ENCODE measurements around the gene SLC35F1.
A peak's percentile ranks its signal among the peaks of the same experiment; 100 is the strongest.

The SLC35F1 gene

GRCh38 chr6:118309337-118310093 lies 402.5 kb downstream of the SLC35F1 start:
- TF ChIP-seq, protein P1, sequence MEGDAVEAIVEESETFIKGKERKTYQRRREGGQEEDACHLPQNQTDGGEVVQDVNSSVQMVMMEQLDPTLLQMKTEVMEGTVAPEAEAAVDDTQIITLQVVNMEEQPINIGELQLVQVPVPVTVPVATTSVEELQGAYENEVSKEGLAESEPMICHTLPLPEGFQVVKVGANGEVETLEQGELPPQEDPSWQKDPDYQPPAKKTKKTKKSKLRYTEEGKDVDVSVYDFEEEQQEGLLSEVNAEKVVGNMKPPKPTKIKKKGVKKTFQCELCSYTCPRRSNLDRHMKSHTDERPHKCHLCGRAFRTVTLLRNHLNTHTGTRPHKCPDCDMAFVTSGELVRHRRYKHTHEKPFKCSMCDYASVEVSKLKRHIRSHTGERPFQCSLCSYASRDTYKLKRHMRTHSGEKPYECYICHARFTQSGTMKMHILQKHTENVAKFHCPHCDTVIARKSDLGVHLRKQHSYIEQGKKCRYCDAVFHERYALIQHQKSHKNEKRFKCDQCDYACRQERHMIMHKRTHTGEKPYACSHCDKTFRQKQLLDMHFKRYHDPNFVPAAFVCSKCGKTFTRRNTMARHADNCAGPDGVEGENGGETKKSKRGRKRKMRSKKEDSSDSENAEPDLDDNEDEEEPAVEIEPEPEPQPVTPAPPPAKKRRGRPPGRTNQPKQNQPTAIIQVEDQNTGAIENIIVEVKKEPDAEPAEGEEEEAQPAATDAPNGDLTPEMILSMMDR (IDR thresholded peaks at IDR 0.05; ENCODE audit: insufficient read depth, missing control alignments), result no peak
- FAIRE-seq (peak; percentile 94), DNase-seq (ENCODE audit: insufficient read length, low spot score) (no peak)

- TF ChIP-seq, protein P1 (IDR thresholded peaks at IDR 0.05; ENCODE audit: insufficient read depth, missing control alignments), result no peak
- DNase-seq (ENCODE audit: insufficient read length, low spot score) (no peak), FAIRE-seq (peak; percentile 41)
Observed at GRCh38 chr6:118313208-118313607, 406.1 kb downstream of the SLC35F1 start.

DNA sequence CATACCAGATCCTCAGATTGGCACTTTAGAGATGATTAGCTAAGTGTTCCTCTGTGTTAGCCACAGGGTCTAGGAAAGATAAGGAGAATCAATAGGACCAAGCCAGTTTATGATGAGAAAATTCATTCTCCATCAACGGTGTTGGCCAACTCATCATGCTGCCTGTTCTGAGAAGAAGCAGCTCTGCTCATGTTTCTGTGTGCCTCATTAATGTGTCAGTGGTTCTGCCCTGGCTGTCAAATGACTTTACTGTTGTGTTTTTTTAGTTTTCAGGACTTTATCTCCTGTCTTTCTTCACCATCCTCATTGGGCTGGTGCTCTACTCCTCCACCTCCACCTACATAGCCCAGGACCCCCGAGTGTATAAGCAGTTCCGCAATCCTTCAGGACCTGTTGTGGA lies 406.7 kb downstream of the SLC35F1 start:
- no peak for DNase-seq (ENCODE audit: insufficient read length, low spot score)
- TF ChIP-seq, protein P1 (IDR thresholded peaks at IDR 0.05; ENCODE audit: insufficient read depth, missing control alignments), result no peak
- no peak for FAIRE-seq

- TF ChIP-seq, protein P1 (IDR thresholded peaks at IDR 0.05; ENCODE audit: insufficient read depth, missing control alignments), result no peak
- DNase-seq (ENCODE audit: insufficient read length, low spot score) (no peak), FAIRE-seq (no peak)
Observed at GRCh38 chr6:118316796-118317384, 409.8 kb downstream of the SLC35F1 start.

DNA sequence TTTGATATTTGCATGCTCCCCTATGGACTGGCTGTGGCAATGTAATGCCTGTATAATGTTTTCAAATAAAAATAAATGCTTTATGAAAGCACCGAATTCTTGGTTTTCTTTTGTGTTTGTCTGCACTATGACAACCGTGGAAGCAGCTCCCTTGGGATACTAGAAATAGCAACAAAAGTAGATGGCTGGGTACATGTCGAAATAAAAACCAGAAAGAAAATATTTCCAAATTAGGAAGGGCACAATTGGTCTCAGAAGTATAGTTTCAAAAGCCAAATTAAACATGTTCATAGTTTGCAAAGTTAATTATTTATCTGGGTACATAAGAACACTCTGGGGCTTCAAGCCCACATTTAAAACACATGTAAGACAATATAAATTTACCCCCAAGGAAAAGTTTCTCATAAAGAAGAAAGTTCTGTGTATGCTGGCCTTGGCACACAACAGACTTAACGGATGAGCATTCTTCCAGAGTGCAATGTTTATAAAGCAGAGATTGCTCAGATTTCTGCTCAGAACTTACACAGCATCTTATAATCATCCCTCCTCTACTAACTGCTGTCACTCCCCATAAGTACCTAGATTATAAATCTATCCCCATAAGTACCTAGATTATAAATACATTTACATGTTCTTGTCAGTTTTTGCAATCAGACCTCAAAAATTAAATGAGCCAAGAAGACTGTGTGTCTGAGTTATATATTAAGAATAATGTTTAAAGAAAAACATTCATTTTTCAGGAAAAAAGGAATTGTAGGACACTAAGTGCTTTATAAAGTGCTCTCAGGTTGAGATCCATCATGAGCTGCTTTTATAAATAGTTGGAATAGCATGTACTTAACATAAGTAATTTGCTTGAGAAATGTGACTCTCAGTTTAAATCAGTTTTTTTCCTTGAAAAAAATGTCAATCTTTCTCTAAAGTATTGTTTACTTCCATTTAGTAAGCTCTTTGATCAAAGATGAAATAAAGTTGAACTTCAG lies 410.8 kb downstream of the SLC35F1 start:
- no peak for DNase-seq (ENCODE audit: insufficient read length, low spot score)
- FAIRE-seq, result peak; percentile 69
- TF ChIP-seq, protein P1 (IDR thresholded peaks at IDR 0.05; ENCODE audit: insufficient read depth, missing control alignments), result no peak

- TF ChIP-seq, protein P1 (IDR thresholded peaks at IDR 0.05; ENCODE audit: insufficient read depth, missing control alignments), result no peak
- FAIRE-seq (no peak), DNase-seq (ENCODE audit: insufficient read length, low spot score) (no peak)
Observed at GRCh38 chr6:118318648-118319047, 411.6 kb downstream of the SLC35F1 start.
